ENCODE data around the gene TMPRSS12.

DNA sequence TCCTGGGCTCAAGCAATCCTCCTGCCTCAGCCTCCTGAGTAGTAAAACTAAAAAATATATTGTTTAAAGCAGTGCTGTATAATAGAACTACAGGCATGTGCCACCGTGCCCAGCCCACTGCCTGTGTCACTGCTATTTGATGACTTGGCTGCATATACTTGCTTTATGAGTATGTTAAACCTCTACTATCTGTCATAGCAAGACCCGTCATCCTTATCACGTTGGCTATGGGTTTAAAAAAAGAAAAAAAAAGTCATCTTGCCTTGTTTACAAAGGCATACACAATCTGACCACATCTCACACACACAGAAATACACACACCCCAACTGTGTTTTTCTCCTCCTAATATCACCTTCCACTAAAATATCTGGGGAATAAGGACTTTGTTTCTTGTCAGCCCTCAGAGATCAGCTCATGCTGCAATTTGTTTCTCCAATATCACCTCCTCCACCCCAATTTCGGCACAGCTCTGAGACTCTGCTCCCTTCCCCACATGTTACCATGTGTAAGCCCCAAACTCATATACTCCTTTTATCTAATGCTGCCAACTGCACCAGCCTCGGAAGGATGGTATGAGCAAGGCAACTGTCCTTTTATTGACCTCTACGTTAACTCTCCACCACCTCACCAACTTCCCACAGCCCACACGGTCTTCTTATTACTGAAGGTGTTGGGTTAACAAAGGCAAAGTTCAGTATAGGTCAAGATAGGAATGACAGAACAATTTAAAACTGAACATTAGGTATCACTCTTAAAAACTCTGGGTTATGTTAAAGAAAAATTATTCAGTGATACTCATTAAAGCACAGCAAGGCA lies 802 bp upstream of the TMPRSS12 start:
- no peak for TF ChIP-seq POLR2A (IDR thresholded peaks at IDR 0.05)
- TF ChIP-seq CTCF (IDR thresholded peaks at IDR 0.05), result no peak

Measured in gastroesophageal sphincter (tissue), 3 donors.